Stimulated activated CD4-positive, alpha-beta T cell treated with anti-CD3 and anti-CD28 coated beads, Interleukin-15, amount 100 ng/mL, for 1 hour (primary cell): ENCODE results near the gene CSPG4.
"Not testable (repeated sequence)": the region's sequence is repeated elsewhere in the genome, so short reads cannot be mapped to it uniquely, and the experiment has no call there.

Source experiments
- DNase-seq, 2 donors: peaks; one replicate each; pipeline ENCODE4 v3.0.0-alpha.2; 2020; ENCODE audit warnings: low read depth in 1 of 2, low spot score in 1 of 2

Gene CSPG4

GRCh38 chr15:75649848-75650247 lies 62.8 kb downstream of the CSPG4 start:
- no peak for DNase-seq

GRCh38 chr15:75649045-75649761 lies 63.4 kb downstream of the CSPG4 start:
- DNase-seq: no peak

GRCh38 chr15:75648156-75649000 lies 64.3 kb downstream of the CSPG4 start:
- DNase-seq: no peak

GRCh38 chr15:75647370-75648155 lies 65.1 kb downstream of the CSPG4 start, which contains the start of gene SNX33:
Gene SNX33, plus strand, starts transcription at chr15:75647912. Its CDS starts 1,191 bp downstream, at chr15:75649103.
- peak; percentile 33 to 37 for DNase-seq

GRCh38 chr15:75646944-75647364 lies 65.7 kb downstream of the CSPG4 start:
- no peak for DNase-seq

GRCh38 chr15:75646112-75646943 lies 66.3 kb downstream of the CSPG4 start:
- no peak for DNase-seq

- no peak for DNase-seq
Observed at GRCh38 chr15:75644376-75644775, 68.3 kb downstream of the CSPG4 start.

GRCh38 chr15:75641603-75642002 lies 71.0 kb downstream of the CSPG4 start:
- no peak for DNase-seq

GRCh38 chr15:75641179-75641503 lies 71.5 kb downstream of the CSPG4 start:
- no peak for DNase-seq

- peak in 1 of 2 donors; percentile 16 for DNase-seq
Observed at GRCh38 chr15:75640483-75641178, 72.0 kb downstream of the CSPG4 start.

GRCh38 chr15:75639709-75640482 lies 72.8 kb downstream of the CSPG4 start, which contains the start of gene IMP3:
Gene IMP3, minus strand, starts transcription at chr15:75640224. Its CDS starts 56 bp downstream, at chr15:75640168.
- DNase-seq: peak; percentile 81 to 85

GRCh38 chr15:75639191-75639708 lies 73.4 kb downstream of the CSPG4 start:
- DNase-seq: no peak

- DNase-seq: no peak
Observed at GRCh38 chr15:75637245-75638009, 75.2 kb downstream of the CSPG4 start.

- DNase-seq: no peak
Observed at GRCh38 chr15:75636026-75636425, 76.6 kb downstream of the CSPG4 start.

GRCh38 chr15:75633922-75634321 lies 78.7 kb downstream of the CSPG4 start:
- DNase-seq: not testable (repeated sequence)

- DNase-seq: no peak
Observed at GRCh38 chr15:75631935-75632334, 80.7 kb downstream of the CSPG4 start.

- DNase-seq: peak; percentile 85 to 90
Observed at GRCh38 chr15:75625542-75626347, 86.9 kb downstream of the CSPG4 start, which contains the start of gene SNUPN. Gene SNUPN, minus strand, starts transcription at chr15:75625725. Its CDS starts 4,674 bp downstream, at chr15:75621051.
